Measurements from ENCODE around the gene SLC8A1.

The SLC8A1 gene

GRCh38 chr2:40187054-40187453 lies 264.8 kb downstream of the SLC8A1 start:
- DNase-seq (ENCODE audit: low read depth), result no peak
- no peak for TF ChIP-seq CTCF (IDR thresholded peaks at IDR 0.05; ENCODE audit: low read depth, low read length, missing control alignments)
- H3K4me3 ChIP-seq (ENCODE audit: low read depth, low read length), result no peak overlapping the region

- no peak for DNase-seq (ENCODE audit: low read depth)
These were observed 267.3 kb downstream of the SLC8A1 start for GRCh38 chr2:40184551-40184950.

GRCh38 chr2:40181855-40182254 lies 270.0 kb downstream of the SLC8A1 start:
- DNase-seq (ENCODE audit: low read depth), result no peak
- TF ChIP-seq CTCF (IDR thresholded peaks at IDR 0.05; ENCODE audit: low read depth, low read length, missing control alignments), result no peak
- H3K4me3 ChIP-seq (ENCODE audit: low read depth, low read length), result no peak overlapping the region

More at GRCh38 chr2:40184551-40184950, 267.3 kb downstream of the SLC8A1 start:
- H3K4me3 ChIP-seq (ENCODE audit: low read depth, low read length), result no peak overlapping the region
- no peak for TF ChIP-seq CTCF (IDR thresholded peaks at IDR 0.05; ENCODE audit: low read depth, low read length, missing control alignments)

- H3K4me3 ChIP-seq (ENCODE audit: low read depth, low read length), result no peak overlapping the region
- no peak for DNase-seq (ENCODE audit: low read depth)
- TF ChIP-seq CTCF (IDR thresholded peaks at IDR 0.05; ENCODE audit: low read depth, low read length, missing control alignments), result no peak
These were observed 272.1 kb downstream of the SLC8A1 start for GRCh38 chr2:40179801-40180200.

- no peak overlapping the region for H3K4me3 ChIP-seq (ENCODE audit: low read depth, low read length)
- TF ChIP-seq CTCF (IDR thresholded peaks at IDR 0.05; ENCODE audit: low read depth, low read length, missing control alignments), result no peak
- peak; percentile 19 for DNase-seq (ENCODE audit: low read depth)
These were observed 272.9 kb downstream of the SLC8A1 start for GRCh38 chr2:40178971-40179370.

- no peak for DNase-seq (ENCODE audit: low read depth)
- H3K4me3 ChIP-seq (ENCODE audit: low read depth, low read length), result no peak overlapping the region
- no peak for TF ChIP-seq CTCF (IDR thresholded peaks at IDR 0.05; ENCODE audit: low read depth, low read length, missing control alignments)
These were observed 273.6 kb downstream of the SLC8A1 start for GRCh38 chr2:40178171-40178778.

- DNase-seq (ENCODE audit: low read depth), result no peak
- TF ChIP-seq CTCF (IDR thresholded peaks at IDR 0.05; ENCODE audit: low read depth, low read length, missing control alignments), result no peak
- no peak overlapping the region for H3K4me3 ChIP-seq (ENCODE audit: low read depth, low read length)
These were observed 274.5 kb downstream of the SLC8A1 start for GRCh38 chr2:40177366-40177765.

Data from GM12864 (cell line).